GM21423 (cell line): ENCODE measurements around the gene TAF11L2.
"Not testable (repeated sequence)": the region's sequence is repeated elsewhere in the genome, so short reads cannot be mapped to it uniquely, and the experiment has no call there.

ENCODE experiments used
- ATAC-seq: cut with Tn5 transposase; IDR thresholded peaks from one replicate; pipeline ENCODE4 v1.9.1; 2021; ENCODE audit warnings: mild to moderate bottlenecking, moderate library complexity; ENCODE audit not compliant: unreplicated experiment

Gene TAF11L2

GRCh38 chr5:17497931-17498330, at the start of gene TAF11L2:
Gene TAF11L2 (plus strand): TSS chr5:17498231.
- ATAC-seq = not testable (repeated sequence)

- ATAC-seq = no peak
These were observed 49.2 kb upstream of the TAF11L2 start for GRCh38 chr5:17448877-17449276.

- no peak for ATAC-seq
These were observed 45.1 kb upstream of the TAF11L2 start for GRCh38 chr5:17452936-17453335.

- no peak for ATAC-seq
These were observed 42.1 kb upstream of the TAF11L2 start for GRCh38 chr5:17455942-17456341.

GRCh38 chr5:17461793-17462192, 36.2 kb upstream of the TAF11L2 start:
- no peak for ATAC-seq

- ATAC-seq = no peak
These were observed 34.4 kb upstream of the TAF11L2 start for GRCh38 chr5:17463653-17464052.

GRCh38 chr5:17470064-17470463, 28.0 kb upstream of the TAF11L2 start:
- no peak for ATAC-seq

GRCh38 chr5:17475064-17475463, 23.0 kb upstream of the TAF11L2 start:
- not testable (repeated sequence) for ATAC-seq

- ATAC-seq = no peak
These were observed 21.0 kb upstream of the TAF11L2 start for GRCh38 chr5:17477043-17477442.

- ATAC-seq = no peak
These were observed 20.3 kb upstream of the TAF11L2 start for GRCh38 chr5:17477573-17478265.

GRCh38 chr5:17481378-17481777, 16.7 kb upstream of the TAF11L2 start:
- no peak for ATAC-seq

GRCh38 chr5:17482790-17483189, 15.2 kb upstream of the TAF11L2 start:
- ATAC-seq = no peak

GRCh38 chr5:17486464-17487173, 11.4 kb upstream of the TAF11L2 start:
- ATAC-seq = not testable (repeated sequence)

- no peak for ATAC-seq
These were observed 10.9 kb upstream of the TAF11L2 start for GRCh38 chr5:17487174-17487512.

GRCh38 chr5:17491257-17491656, 6.8 kb upstream of the TAF11L2 start:
- ATAC-seq = not testable (repeated sequence)

GRCh38 chr5:17492770-17493169, 5.3 kb upstream of the TAF11L2 start:
- ATAC-seq = no peak

- no peak for ATAC-seq
These were observed 585 bp upstream of the TAF11L2 start for GRCh38 chr5:17497446-17497845.

- ATAC-seq = no peak
These were observed 13.8 kb downstream of the TAF11L2 start for GRCh38 chr5:17511775-17512325.

- ATAC-seq = not testable (repeated sequence)
These were observed 19.5 kb downstream of the TAF11L2 start for GRCh38 chr5:17517526-17517925.

- not testable (repeated sequence) for ATAC-seq
These were observed 20.0 kb downstream of the TAF11L2 start, which contains the start of gene TAF11L3 for GRCh38 chr5:17518067-17518466. Gene TAF11L3 (plus strand): TSS chr5:17518367.

- not testable (repeated sequence) for ATAC-seq
These were observed 21.5 kb downstream of the TAF11L2 start for GRCh38 chr5:17519508-17519907.

- ATAC-seq = not testable (repeated sequence)
These were observed 23.5 kb downstream of the TAF11L2 start, which contains the start of gene TAF11L4 for GRCh38 chr5:17521501-17521900. Gene TAF11L4 (plus strand): TSS chr5:17521801.
